ENCODE results near the gene WNT7B.

- TF ChIP-seq TAF1 (IDR thresholded peaks at IDR 0.05; ENCODE audit: borderline replicate concordance, low read depth, low read length) (no peak), CTCF (IDR thresholded peaks at IDR 0.05) (no peak), CHD2 (IDR thresholded peaks at IDR 0.05; ENCODE audit: low read length, partially characterized antibody) (no peak), MAX (IDR thresholded peaks at IDR 0.05; ENCODE audit: low read depth) (no peak), RFX5 (IDR thresholded peaks at IDR 0.05; ENCODE audit: low read length) (no peak), EZH2phosphoT487 (IDR thresholded peaks at IDR 0.05; ENCODE audit: borderline replicate concordance, low read depth) (no peak), SIN3A (IDR thresholded peaks at IDR 0.05; ENCODE audit: borderline replicate concordance, low read depth, low read length) (no peak), EP300 (IDR thresholded peaks at IDR 0.05; ENCODE audit: borderline replicate concordance in 1 of 2, low read depth in 1 of 2, low read length in 1 of 2) (no peak), RAD21 (IDR thresholded peaks at IDR 0.05; ENCODE audit: low read length) (no peak), SMC3 (IDR thresholded peaks at IDR 0.05; ENCODE audit: low read depth, low read length) (no peak)
Measured at GRCh38 chr22:45970705-45971407, 6.1 kb downstream of the WNT7B start.
